Effector memory CD8-positive, alpha-beta T cell (primary cell): Measurements from ENCODE around the gene USP10.
"Not testable (repeated sequence)": the region's sequence is repeated elsewhere in the genome, so short reads cannot be mapped to it uniquely, and the experiment has no call there.

ENCODE experiments used
- ATAC-seq: fragments of 150-1000 bp; cut with Tn5 transposase; replicated peaks from 2 replicates; pipeline ENCODE4 v1.10.0; 2021; ENCODE audit warnings: mild to moderate bottlenecking, moderate library complexity
- DNase-seq, 3 experiments: peaks; one replicate each; pipeline ENCODE4 v3.0.0; 2021
- H3K27ac Mint-ChIP-seq, 2 donors: one replicate each; pipeline ENCODE4 v1.8.0; 2022; ENCODE audit warnings: mild to moderate bottlenecking in 2 of 2, mixed read lengths in 2 of 2, moderate library complexity in 2 of 2
- H3K27me3 Mint-ChIP-seq, 2 donors: one replicate each; pipeline ENCODE4 v1.8.0; 2022; ENCODE audit warnings: mixed read lengths in 2 of 2
- H3K36me3 Mint-ChIP-seq: one replicate; pipeline ENCODE4 v1.8.0; 2022; ENCODE audit warnings: mild to moderate bottlenecking, moderate library complexity, mixed read lengths; ENCODE audit not compliant: insufficient read depth
- H3K4me1 Mint-ChIP-seq, 2 donors: one replicate each; pipeline ENCODE4 v1.8.0; 2022; ENCODE audit warnings: low read depth in 2 of 2, mixed read lengths in 2 of 2
- H3K4me3 Mint-ChIP-seq, 2 donors: one replicate each; pipeline ENCODE4 v1.8.0; 2022; ENCODE audit warnings: mild to moderate bottlenecking in 2 of 2, mixed read lengths in 2 of 2, moderate library complexity in 2 of 2
- H3K9me3 Mint-ChIP-seq, 2 donors: one replicate each; pipeline ENCODE4 v1.8.0; 2022; ENCODE audit warnings: mixed read lengths in 2 of 2

Gene USP10

GRCh38 chr16:84680165-84680842, 19.5 kb upstream of the USP10 start:
- Mint-ChIP-seq H3K36me3 (peaks cover 2% of the 10 kb centered on the region), H3K27me3 (peaks cover 44 to 51% of the 10 kb centered on the region in 2 donors), H3K4me1 (no peaks in the 10 kb centered on the region), H3K27ac (no peak overlapping the region), H3K4me3 (no peak overlapping the region), H3K9me3 (no peaks in the 10 kb centered on the region)
- no peak for DNase-seq
- no peak for ATAC-seq

GRCh38 chr16:84680843-84681629, 18.8 kb upstream of the USP10 start:
- H3K4me3 Mint-ChIP-seq, result no peak overlapping the region
- H3K9me3 Mint-ChIP-seq, result no peaks in the 10 kb centered on the region
- ATAC-seq, result no peak
- peaks cover 2% of the 10 kb centered on the region for H3K36me3 Mint-ChIP-seq
- H3K4me1 Mint-ChIP-seq, result no peaks in the 10 kb centered on the region
- H3K27me3 Mint-ChIP-seq, result peaks cover 46 to 55% of the 10 kb centered on the region in 2 donors
- DNase-seq, result no peak
- H3K27ac Mint-ChIP-seq, result no peak overlapping the region

GRCh38 chr16:84683691-84684591, 15.9 kb upstream of the USP10 start:
- Mint-ChIP-seq H3K27me3 (peaks cover 38 to 48% of the 10 kb centered on the region in 2 donors), H3K36me3 (peaks cover 2% of the 10 kb centered on the region), H3K4me3 (no peak overlapping the region), H3K9me3 (no peaks in the 10 kb centered on the region), H3K4me1 (no peaks in the 10 kb centered on the region), H3K27ac (no peak overlapping the region)
- DNase-seq (no peak), ATAC-seq (no peak)

DNA sequence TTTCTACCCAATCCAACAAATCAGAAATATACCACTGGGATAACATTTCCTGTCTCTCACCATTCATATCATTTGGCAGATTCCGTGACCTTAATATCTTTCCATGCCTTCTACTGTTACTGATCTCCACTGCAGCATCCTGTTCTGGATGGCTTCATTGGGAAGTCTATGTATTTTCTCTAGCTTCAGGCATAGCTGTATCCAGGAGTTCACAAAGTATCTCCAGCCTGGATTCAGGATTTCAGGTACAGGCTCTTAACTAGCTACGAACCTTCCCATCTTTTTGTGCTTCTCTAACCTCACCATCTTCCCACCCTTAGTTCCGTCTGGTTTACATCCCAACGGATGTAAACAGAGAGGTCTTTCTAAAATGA, 15.2 kb upstream of the USP10 start:
- peaks cover 41 to 49% of the 10 kb centered on the region in 2 donors for H3K27me3 Mint-ChIP-seq
- no peak for DNase-seq
- H3K4me1 Mint-ChIP-seq, result no peaks in the 10 kb centered on the region
- no peaks in the 10 kb centered on the region for H3K9me3 Mint-ChIP-seq
- H3K4me3 Mint-ChIP-seq, result no peak overlapping the region
- ATAC-seq, result no peak
- H3K36me3 Mint-ChIP-seq, result peaks cover 2% of the 10 kb centered on the region
- H3K27ac Mint-ChIP-seq, result no peak overlapping the region

DNA sequence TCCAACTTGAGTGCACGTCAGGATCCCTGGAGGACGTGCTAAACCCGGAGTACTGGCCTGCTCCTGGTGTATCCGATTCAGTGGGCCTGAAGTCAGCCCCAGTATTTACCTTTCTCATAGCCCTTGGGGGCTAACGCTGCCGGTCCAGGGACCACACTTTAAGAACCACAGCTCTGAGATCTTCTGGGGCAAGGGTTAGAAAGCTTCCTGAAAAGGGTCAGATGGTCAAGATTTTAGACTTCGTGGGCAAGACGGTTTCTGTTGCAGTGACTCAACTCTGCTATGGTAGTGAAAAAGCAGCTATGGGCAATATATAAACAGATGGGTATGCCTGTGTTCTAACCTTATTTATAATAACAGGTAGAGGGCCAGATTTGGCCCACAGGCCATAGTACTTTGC, 14.6 kb upstream of the USP10 start:
- H3K4me1 Mint-ChIP-seq, result no peaks in the 10 kb centered on the region
- H3K4me3 Mint-ChIP-seq, result no peak overlapping the region
- H3K27ac Mint-ChIP-seq, result no peak overlapping the region
- DNase-seq (no peak), ATAC-seq (no peak)
- no peaks in the 10 kb centered on the region for H3K9me3 Mint-ChIP-seq
- peaks cover 41 to 43% of the 10 kb centered on the region in 2 donors for H3K27me3 Mint-ChIP-seq
- no peaks in the 10 kb centered on the region for H3K36me3 Mint-ChIP-seq

GRCh38 chr16:84686707-84687298, 13.0 kb upstream of the USP10 start:
- H3K27ac Mint-ChIP-seq, result no peak overlapping the region
- H3K4me3 Mint-ChIP-seq, result no peak overlapping the region
- DNase-seq (no peak), ATAC-seq (no peak)
- H3K9me3 Mint-ChIP-seq, result no peaks in the 10 kb centered on the region
- no peaks in the 10 kb centered on the region for H3K36me3 Mint-ChIP-seq
- no peaks in the 10 kb centered on the region for H3K4me1 Mint-ChIP-seq
- H3K27me3 Mint-ChIP-seq, result peaks cover 36 to 39% of the 10 kb centered on the region in 2 donors

- peaks cover 36 to 47% of the 10 kb centered on the region in 2 donors for H3K27me3 Mint-ChIP-seq
- H3K4me1 Mint-ChIP-seq, result no peaks in the 10 kb centered on the region
- no peaks in the 10 kb centered on the region for H3K9me3 Mint-ChIP-seq
- DNase-seq (no peak), ATAC-seq (no peak)
- H3K4me3 Mint-ChIP-seq, result no peak overlapping the region
- no peaks in the 10 kb centered on the region for H3K36me3 Mint-ChIP-seq
- no peak overlapping the region for H3K27ac Mint-ChIP-seq
These were observed 12.1 kb upstream of the USP10 start for GRCh38 chr16:84687715-84688114.

- not testable (repeated sequence) for H3K4me3 Mint-ChIP-seq, ATAC-seq, H3K4me1 Mint-ChIP-seq, H3K9me3 Mint-ChIP-seq, H3K36me3 Mint-ChIP-seq, DNase-seq, H3K27ac Mint-ChIP-seq
- H3K27me3 Mint-ChIP-seq, result peaks cover 36 to 48% of the 10 kb centered on the region in 2 donors
These were observed 11.6 kb upstream of the USP10 start for GRCh38 chr16:84688163-84688562.

DNA sequence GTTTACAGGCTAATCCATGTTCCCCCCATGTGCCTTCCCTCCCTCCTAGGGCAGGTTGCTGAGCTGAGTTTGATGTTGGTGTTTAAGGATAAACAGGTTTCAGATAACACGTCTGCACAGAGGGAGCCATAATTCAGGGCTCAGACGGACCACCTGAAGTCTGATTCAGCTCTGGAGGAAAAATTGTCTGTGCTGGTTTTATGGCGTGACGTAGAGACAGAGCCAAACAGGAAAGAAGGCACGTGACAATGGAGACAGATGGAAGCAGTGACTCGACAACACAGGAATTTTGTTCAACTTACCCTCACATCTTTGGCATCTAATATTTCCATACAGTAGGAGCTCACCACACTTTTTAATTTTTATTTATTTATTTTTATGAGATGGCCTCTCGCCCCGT, 10.7 kb upstream of the USP10 start:
- H3K36me3 Mint-ChIP-seq, result no peaks in the 10 kb centered on the region
- no peaks in the 10 kb centered on the region for H3K4me1 Mint-ChIP-seq
- H3K9me3 Mint-ChIP-seq, result no peaks in the 10 kb centered on the region
- DNase-seq (no peak), ATAC-seq (no peak)
- peaks cover 28 to 45% of the 10 kb centered on the region in 2 donors for H3K27me3 Mint-ChIP-seq
- no peak overlapping the region for H3K27ac Mint-ChIP-seq
- no peak overlapping the region for H3K4me3 Mint-ChIP-seq

DNA sequence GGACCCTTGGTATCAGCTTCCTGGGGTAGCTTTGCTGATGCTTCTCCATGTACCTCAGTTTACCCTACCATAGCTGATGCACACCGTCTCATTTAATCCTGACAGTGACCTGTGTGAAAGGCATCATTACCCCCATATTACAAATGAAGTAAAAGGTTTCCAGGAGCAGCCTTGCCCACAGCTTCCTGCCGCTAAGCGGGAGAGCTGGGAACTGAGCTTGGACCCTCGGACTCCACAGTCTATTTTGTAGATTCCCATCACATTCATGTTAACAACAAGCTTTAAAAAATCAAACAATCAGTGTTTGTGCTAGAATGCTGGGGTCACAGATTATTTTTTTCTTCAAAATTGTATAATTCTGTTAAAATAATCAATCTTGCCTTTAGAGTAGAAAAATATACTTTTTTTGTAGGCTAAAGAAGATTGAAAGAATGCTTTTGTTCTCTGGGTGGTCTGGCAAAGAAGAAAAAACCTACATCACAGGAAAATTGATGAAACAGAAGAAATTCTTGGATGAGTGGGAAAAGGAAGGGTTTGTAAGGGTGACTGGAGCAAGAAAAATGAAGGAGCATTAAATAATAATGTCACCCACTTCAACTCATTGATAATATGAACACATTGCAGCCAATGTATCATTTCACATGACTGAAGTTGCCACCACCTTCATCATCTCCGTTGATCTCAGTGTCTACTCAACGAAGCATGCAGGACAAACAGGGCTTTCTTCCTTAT, 9.5 kb upstream of the USP10 start:
- Mint-ChIP-seq H3K27ac (no peak overlapping the region), H3K27me3 (peaks cover 17 to 34% of the 10 kb centered on the region in 2 donors)

GRCh38 chr16:84692451-84693214, 7.2 kb upstream of the USP10 start:
- DNase-seq (no peak), ATAC-seq (no peak)
- Mint-ChIP-seq H3K4me3 (no peak overlapping the region), H3K27ac (no peak overlapping the region), H3K9me3 (no peaks in the 10 kb centered on the region), H3K27me3 (peaks cover 8 to 29% of the 10 kb centered on the region in 2 donors), H3K36me3 (no peaks in the 10 kb centered on the region), H3K4me1 (no peaks in the 10 kb centered on the region)

More for the DNA sequence above, 9.5 kb upstream of the USP10 start:
- H3K4me3 Mint-ChIP-seq, result no peak overlapping the region
- no peaks in the 10 kb centered on the region for H3K36me3 Mint-ChIP-seq
- DNase-seq (no peak), ATAC-seq (no peak)
- no peaks in the 10 kb centered on the region for H3K4me1 Mint-ChIP-seq
- H3K9me3 Mint-ChIP-seq, result no peaks in the 10 kb centered on the region

DNA sequence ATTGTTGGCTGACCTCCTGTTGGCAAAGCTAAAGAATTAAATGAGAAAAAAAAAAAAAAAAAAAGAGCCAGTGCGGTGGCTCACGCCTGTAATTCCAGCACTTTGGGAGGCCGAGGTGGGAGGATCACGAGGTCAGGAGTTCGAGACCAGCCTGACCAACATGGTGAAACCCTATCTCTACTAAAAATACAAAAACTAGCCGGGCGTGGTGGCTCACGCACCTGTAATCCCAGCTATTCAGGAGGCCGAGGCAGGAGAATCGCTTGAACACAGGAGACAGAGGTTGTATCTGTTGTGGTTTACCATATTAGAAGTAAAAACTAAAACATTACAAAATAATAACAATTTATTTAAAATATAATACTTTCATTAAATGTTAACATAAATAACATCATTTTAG, 5.9 kb upstream of the USP10 start:
- DNase-seq, ATAC-seq, H3K36me3 Mint-ChIP-seq, H3K9me3 Mint-ChIP-seq, H3K27ac Mint-ChIP-seq, H3K4me3 Mint-ChIP-seq, H3K4me1 Mint-ChIP-seq: not testable (repeated sequence)
- H3K27me3 Mint-ChIP-seq, result peaks cover 4 to 26% of the 10 kb centered on the region in 2 donors
